NOMO-1 (cell line): Measurements from ENCODE around the gene PIGR.
A peak's percentile ranks its signal among the peaks of the same experiment; 100 is the strongest.
"Not testable (repeated sequence)": the region's sequence is repeated elsewhere in the genome, so short reads cannot be mapped to it uniquely, and the experiment has no call there.

Experiments
- DNase-seq, 2 experiments: peaks; one replicate each; lab custom pipeline; 2025; ENCODE audit not compliant: unreplicated experiment in 2 of 2; lab: John Stamatoyannopoulos, UW

Gene PIGR

DNA sequence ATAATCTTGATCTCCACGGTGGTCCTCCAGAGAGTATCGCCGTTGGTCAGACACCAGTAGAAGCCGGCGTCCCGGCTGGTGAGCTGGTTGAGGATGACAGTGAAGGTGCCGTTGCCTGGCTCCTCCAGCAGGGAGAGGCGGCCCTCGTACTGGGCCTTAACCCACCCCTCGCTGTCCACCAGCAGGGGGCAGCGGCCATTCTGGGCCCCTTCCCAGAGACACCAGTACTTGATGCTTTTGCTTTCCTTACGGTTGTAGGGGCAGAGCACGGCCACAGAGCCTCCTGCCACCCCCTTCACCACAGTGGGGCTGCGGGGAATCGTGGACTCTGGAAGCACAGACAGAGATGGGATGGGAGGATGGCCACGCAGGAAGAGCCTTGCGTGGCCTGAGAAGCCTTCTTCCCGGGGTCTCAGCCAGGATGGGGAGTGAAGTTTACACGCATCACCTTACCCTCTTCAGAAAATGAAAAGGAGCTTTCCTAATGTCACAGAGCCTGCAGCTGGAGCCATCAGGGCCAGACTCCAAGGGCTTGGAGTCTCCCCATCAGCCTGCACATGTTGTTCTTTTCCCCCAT, 10.7 kb downstream of the PIGR start:
- peak; percentile 39 to 72 for DNase-seq

GRCh38 chr1:206933333-206933945, 12.8 kb downstream of the PIGR start:
- peak in 1 of 2 experiments; percentile 42 for DNase-seq

GRCh38 chr1:206932177-206932576, 14.1 kb downstream of the PIGR start:
- no peak for DNase-seq

GRCh38 chr1:206931709-206932108, 14.6 kb downstream of the PIGR start:
- no peak for DNase-seq

GRCh38 chr1:206930210-206930798, 16.0 kb downstream of the PIGR start:
- DNase-seq: peak; percentile 65 to 74

DNA sequence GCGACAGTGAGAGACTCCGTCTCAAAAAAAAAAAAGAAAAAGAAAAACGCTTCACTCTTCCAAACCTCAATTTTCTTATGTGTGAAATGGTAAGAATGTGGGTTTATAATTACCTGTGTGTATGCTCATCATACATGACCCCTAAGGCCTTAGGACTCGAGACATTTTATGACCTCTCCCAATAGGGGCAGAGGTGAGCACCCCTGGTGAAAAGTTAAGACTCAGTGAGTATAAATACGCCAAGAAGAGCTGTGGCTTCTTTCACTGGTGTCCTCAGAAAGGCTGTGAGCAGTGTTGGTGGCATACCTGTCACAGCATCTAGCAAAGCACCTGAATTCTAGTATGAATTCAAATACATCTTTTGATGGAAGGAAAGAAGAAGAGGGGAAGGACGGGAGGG, 16.7 kb downstream of the PIGR start:
- DNase-seq: no peak

- no peak for DNase-seq
These were observed 20.0 kb downstream of the PIGR start for GRCh38 chr1:206926286-206926685.

DNA sequence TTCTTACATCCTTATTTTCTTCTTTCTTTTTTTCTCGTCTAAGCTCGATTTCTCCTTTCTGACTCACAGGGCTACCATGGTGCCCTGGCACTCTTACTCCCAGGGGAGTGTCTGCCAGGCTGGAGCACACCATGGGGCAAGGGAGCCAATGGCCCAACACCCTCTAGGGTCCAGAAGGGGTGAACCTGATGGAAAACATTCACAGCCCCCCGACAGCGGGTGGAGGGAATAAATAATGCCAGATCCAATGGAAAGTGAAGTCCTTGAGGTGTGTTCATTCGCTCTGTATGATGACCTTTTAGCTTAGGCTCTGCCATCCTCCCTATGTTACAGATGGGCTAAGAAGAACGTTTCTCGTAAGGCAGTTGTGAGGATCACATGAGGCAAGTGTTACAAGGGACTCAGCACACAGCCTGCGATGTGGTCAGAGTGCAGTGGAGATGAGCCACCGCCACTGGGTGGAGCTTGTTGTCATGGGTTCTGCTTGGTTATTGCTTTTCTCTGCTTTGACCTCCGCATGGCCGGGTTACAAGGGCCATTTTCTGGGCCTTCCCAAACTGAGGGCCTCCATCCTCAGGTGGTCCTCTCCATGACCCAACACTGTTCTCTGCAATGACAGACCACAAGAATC, 21.0 kb downstream of the PIGR start:
- DNase-seq: peak in 1 of 2 experiments; percentile 49

GRCh38 chr1:206924592-206925105, 21.6 kb downstream of the PIGR start:
- DNase-seq: peak in 1 of 2 experiments; percentile 28

- not testable (repeated sequence) for DNase-seq
These were observed 22.2 kb downstream of the PIGR start for GRCh38 chr1:206923961-206924557.

GRCh38 chr1:206923009-206923960, 23.0 kb downstream of the PIGR start:
- DNase-seq: peak in 1 of 2 experiments; percentile 16

- no peak for DNase-seq
These were observed 23.7 kb downstream of the PIGR start for GRCh38 chr1:206922524-206922923.

GRCh38 chr1:206921772-206922265, 24.4 kb downstream of the PIGR start, which contains the start of gene FCMR:
Gene FCMR (minus strand): TSS chr1:206921941. CDS start chr1:206921854, 87 bp downstream.
- peak; percentile 80 to 92 for DNase-seq

DNA sequence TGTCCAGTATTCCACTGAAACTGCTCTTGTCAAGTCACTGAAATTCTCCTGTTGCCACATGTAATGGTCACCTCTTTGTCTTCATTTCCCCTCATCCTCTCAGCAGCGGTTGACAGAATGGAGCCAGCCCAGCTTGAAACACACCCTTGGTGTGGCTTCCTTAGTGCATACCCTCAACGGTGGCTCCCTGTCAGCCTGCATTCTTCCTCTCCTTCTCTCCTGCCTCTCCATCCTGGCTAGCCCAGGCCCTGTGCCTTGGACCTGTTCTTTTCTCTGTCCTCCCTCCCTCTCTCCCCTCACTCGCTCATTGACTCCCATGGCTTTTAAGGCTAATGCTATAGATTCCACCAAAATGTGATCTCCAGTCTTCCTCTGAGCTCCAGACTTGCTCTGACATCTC, 28.2 kb downstream of the PIGR start:
- DNase-seq: no peak

GRCh38 chr1:206916000-206916709, 30.1 kb downstream of the PIGR start:
- no peak for DNase-seq

DNA sequence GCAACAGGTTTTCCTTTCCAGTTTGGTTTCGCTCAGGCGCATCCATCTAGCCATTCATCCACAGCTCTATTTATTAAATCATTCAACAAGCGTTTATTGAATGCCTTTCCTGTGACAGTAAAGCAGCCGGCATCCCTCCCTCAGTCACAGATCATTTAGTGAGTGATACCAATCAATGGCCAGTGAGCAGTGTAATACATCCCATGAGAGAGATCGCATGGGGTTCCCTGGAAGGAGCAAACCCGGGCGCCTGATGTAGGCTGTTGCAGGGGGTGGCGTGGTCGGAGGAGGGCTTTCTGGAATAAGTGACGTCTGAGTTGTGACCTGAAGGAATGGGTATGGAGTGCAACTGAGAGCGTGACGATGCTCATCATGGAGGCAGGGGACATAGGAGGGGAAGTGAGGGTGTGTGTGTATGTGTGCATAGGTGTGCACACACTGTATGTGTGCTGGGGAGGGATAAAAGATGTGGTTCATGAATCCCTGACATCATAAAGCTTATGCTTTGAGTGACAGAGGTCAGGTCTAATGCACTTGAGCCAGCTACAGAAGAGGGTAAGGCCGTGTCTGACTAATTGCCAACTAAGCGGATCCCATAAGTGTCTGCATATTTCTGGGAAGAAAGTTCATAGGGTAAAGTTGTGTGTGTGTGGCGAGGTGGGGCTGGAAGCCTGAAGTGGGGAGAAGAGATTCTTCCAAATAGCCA, 31.1 kb downstream of the PIGR start:
- DNase-seq: no peak

DNA sequence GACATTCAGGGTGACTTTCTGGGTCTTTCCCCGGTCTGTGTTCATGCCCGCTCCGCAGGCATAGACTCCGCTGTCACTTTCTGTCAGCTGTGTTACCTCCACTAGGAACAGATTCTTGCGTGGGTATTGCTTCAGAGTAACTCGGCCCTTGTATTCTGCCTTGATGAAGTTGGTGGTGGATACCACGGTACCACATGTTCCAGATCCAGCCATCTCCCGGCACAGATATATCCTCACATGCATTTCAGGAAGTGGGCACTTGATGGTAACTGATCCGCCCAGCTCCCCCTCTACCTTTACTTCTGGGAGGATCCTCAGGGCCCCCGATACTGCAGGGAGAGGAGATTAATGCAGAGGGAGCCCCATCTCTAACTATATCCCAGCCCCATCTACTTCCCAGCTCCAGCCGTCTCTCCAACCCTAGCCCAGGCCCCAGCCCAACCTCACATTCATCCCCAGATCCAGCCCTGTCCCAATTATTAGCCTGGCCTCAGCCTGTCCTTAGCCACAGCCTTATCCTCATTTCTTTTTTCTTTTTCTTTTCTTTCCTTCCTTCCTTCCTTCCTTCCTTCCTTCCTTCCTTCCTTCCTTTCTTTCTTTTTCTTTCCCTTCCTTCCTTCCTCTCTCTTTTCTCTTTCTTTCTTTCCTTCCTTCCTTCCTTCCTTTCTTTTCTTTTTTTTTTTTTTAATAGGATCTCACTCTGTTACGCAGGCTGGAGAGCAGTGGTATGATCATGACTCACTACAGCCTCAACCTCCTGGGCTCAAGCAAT, 32.3 kb downstream of the PIGR start:
- DNase-seq: no peak
